HG03196 (cell line): ENCODE results near the gene FMN1.

Experiments used
- ATAC-seq: cut with Tn5 transposase; IDR thresholded peaks from one replicate; pipeline ENCODE4 v1.9.1; 2021; ENCODE audit not compliant: unreplicated experiment

FMN1 gene

GRCh38 chr15:32799936-32800535 is 394.5 kb downstream of the FMN1 start:
- no peak for ATAC-seq

- ATAC-seq, result no peak
These were observed 397.7 kb downstream of the FMN1 start for GRCh38 chr15:32796856-32797255.

- ATAC-seq, result no peak
These were observed 399.5 kb downstream of the FMN1 start for GRCh38 chr15:32794973-32795372.

- no peak for ATAC-seq
These were observed 402.1 kb downstream of the FMN1 start for GRCh38 chr15:32792436-32792835.

- ATAC-seq, result no peak
These were observed 404.0 kb downstream of the FMN1 start for GRCh38 chr15:32790352-32790999.

- ATAC-seq, result no peak
These were observed 406.6 kb downstream of the FMN1 start for GRCh38 chr15:32787949-32788348.

GRCh38 chr15:32786906-32787305 is 407.6 kb downstream of the FMN1 start:
- no peak for ATAC-seq

- ATAC-seq, result no peak
These were observed 409.9 kb downstream of the FMN1 start for GRCh38 chr15:32784581-32784980.

GRCh38 chr15:32781781-32782180 is 412.7 kb downstream of the FMN1 start:
- no peak for ATAC-seq

GRCh38 chr15:32778391-32779176 is 415.9 kb downstream of the FMN1 start:
- no peak for ATAC-seq

GRCh38 chr15:32775103-32775502 is 419.4 kb downstream of the FMN1 start:
- no peak for ATAC-seq

- ATAC-seq, result no peak
These were observed 420.5 kb downstream of the FMN1 start for GRCh38 chr15:32774022-32774421.

GRCh38 chr15:32767236-32767635 is 427.3 kb downstream of the FMN1 start:
- no peak for ATAC-seq

GRCh38 chr15:32766101-32766500 is 428.4 kb downstream of the FMN1 start:
- no peak for ATAC-seq

- ATAC-seq, result no peak
These were observed 429.3 kb downstream of the FMN1 start for GRCh38 chr15:32765236-32765635.

- ATAC-seq, result no peak
These were observed 431.2 kb downstream of the FMN1 start for GRCh38 chr15:32763295-32763694.

GRCh38 chr15:32757426-32757825 is 437.1 kb downstream of the FMN1 start:
- no peak for ATAC-seq

- ATAC-seq, result no peak
These were observed 443.5 kb downstream of the FMN1 start for GRCh38 chr15:32750979-32751378.

- no peak for ATAC-seq
These were observed 446.6 kb downstream of the FMN1 start for GRCh38 chr15:32747921-32748342.

GRCh38 chr15:32746116-32746857 is 448.2 kb downstream of the FMN1 start:
- no peak for ATAC-seq

GRCh38 chr15:32743411-32744140 is 450.9 kb downstream of the FMN1 start:
- no peak for ATAC-seq
